GM12878 (cell line): ENCODE measurements around the gene DLX5. TPM values are rescaled to one million over a fixed set of nuclear protein-coding genes. Genes with fewer than 3 reads are reported as not detected.

Experiments used
- ATAC-seq: fragments of 200-7000 bp; cut with Tn5 transposase; 3 replicates; pipeline ENCODE4 v1.9.1; 2020; ENCODE audit warnings: mild to moderate bottlenecking, moderate library complexity
- BruUV-seq: library from RNA; stranded (reverse); fragments of 400-500 nt; replicated peaks from 2 replicates; lab custom pipeline; 2021; lab: Mats Ljungman, UMichigan
- CTCF ChIA-PET: fragments of 300-600 bp; sonication (Branson Sonifier 250); formaldehyde crosslinking; extraction: SDS; loops from one replicate; lab custom pipeline; 2021; ENCODE audit warnings: inconsistent platforms; lab: Yijun Ruan, JAX
- POLR2A ChIA-PET: fragments of 350-600 bp; formaldehyde crosslinking; extraction: SDS; loops from one replicate; lab custom pipeline; 2021; ENCODE audit warnings: inconsistent platforms; lab: Charles Lee
- RAD21 ChIA-PET: fragments of 300-600 bp; sonication (Branson Sonifier 250); formaldehyde crosslinking; loops from one replicate; lab custom pipeline; 2023; ENCODE audit warnings: antibody characterized with exemption; ENCODE audit not compliant: unreplicated experiment; lab: Charles Lee
- SMC1A ChIA-PET: fragments of 300-600 bp; sonication (Branson Sonifier 250); formaldehyde crosslinking; loops from one replicate; lab custom pipeline; 2023; ENCODE audit not compliant: unreplicated experiment, uncharacterized antibody; lab: Charles Lee
- DNase-seq: peaks from one replicate; pipeline ENCODE4 v3.0.0-alpha.2; 2011; ENCODE audit warnings: low read depth, low spot score
- FAIRE-seq: peaks from 3 replicates; lab custom pipeline; 2011; peaks lifted over from hg19 to GRCh38; lab: Jason Lieb, UNC
- H2AFZ ChIP-seq: 2 replicates; pipeline ENCODE4 v1.6.0; 2011; ENCODE audit warnings: low read depth, low read length, control low read depth; ENCODE audit not compliant: control insufficient read depth
- H3K27ac ChIP-seq: 2 replicates; pipeline ENCODE4 v1.5.1; 2011; ENCODE audit warnings: control low read depth; ENCODE audit not compliant: control insufficient read depth, insufficient read depth
- H3K27me3 ChIP-seq, 2 experiments: replicated peaks in 1 of 2; 2 replicates each; pipeline versions ENCODE4 v1.6.0 to v1.6.1; 2011; ENCODE audit warnings: low read length in 1 of 2; ENCODE audit not compliant: control insufficient read depth in 2 of 2, insufficient read depth in 2 of 2
- H3K36me3 ChIP-seq, 2 experiments: 2 replicates each; pipeline ENCODE4 v1.5.1; 2011; ENCODE audit warnings: low read length in 1 of 2; ENCODE audit not compliant: control insufficient read depth in 2 of 2, insufficient read depth in 2 of 2
- H3K4me1 ChIP-seq: 2 replicates; pipeline ENCODE4 v1.6.1; 2011; ENCODE audit warnings: mild to moderate bottlenecking, low read length, moderate library complexity, mixed read lengths; ENCODE audit not compliant: control insufficient read depth, insufficient read depth
- H3K4me2 ChIP-seq: 2 replicates; pipeline ENCODE4 v1.6.0; 2011; ENCODE audit warnings: control low read depth; ENCODE audit not compliant: control insufficient read depth, insufficient read depth
- H3K4me3 ChIP-seq: fragments of 200-600 bp; sonication (generic); 2 replicates; pipeline ENCODE4 v1.5.1; 2016
- H3K79me2 ChIP-seq: 2 replicates; pipeline ENCODE4 v1.6.0; 2011; ENCODE audit warnings: low read length; ENCODE audit not compliant: control insufficient read depth, insufficient read depth
- H3K9ac ChIP-seq: 2 replicates; pipeline ENCODE4 v1.8.0; 2011; ENCODE audit warnings: low read length, control low read depth, mixed read lengths; ENCODE audit not compliant: control insufficient read depth, insufficient read depth
- H3K9me3 ChIP-seq: replicated peaks from 3 replicates; pipeline ENCODE4 v1.5.1; 2011; ENCODE audit warnings: mild to moderate bottlenecking, low read length; ENCODE audit not compliant: control insufficient read depth, insufficient read depth
- H4K20me1 ChIP-seq: 2 replicates; pipeline ENCODE4 v1.6.0; 2011; ENCODE audit not compliant: control insufficient read depth, insufficient read depth
- MEF2B ChIP-seq: fragments of 450-650 bp; IDR thresholded peaks from 2 replicates; pipeline ENCODE4 v1.6.1; 2018; ENCODE audit warnings: mild to moderate bottlenecking, moderate library complexity; ENCODE audit not compliant: partially characterized antibody, poor library complexity, severe bottlenecking
- PAX5 ChIP-seq: IDR thresholded peaks from 2 replicates; pipeline ENCODE4 v1.6.1; 2011; ENCODE audit warnings: low read depth, low read length, borderline replicate concordance
- SMARCA5 ChIP-seq: fragments of 450-650 bp; IDR thresholded peaks from 2 replicates; pipeline ENCODE4 v1.6.1; 2017; ENCODE audit warnings: mild to moderate bottlenecking
- TBL1XR1 ChIP-seq: IDR thresholded peaks from 2 replicates; pipeline ENCODE4 v1.6.1; 2012; ENCODE audit warnings: low read depth, low read length, improper control_type of control experiment
- WGBS: methylation state at CpG from one replicate; pipeline ENCODE4 v1.1.6; 2016; ENCODE audit warnings: low lambda C conversion rate; ENCODE audit not compliant: insufficient replicate concordance, insufficient coverage; ENCODE audit errors: missing lambda C conversion rate; 5-methylcytosine and 5-hydroxymethylcytosine counted together
- in situ Hi-C: fragments of 300-500 bp; cut with MboI; formaldehyde crosslinking; loops from 9 replicates; pipeline ENCODE4 v1.14.3; 2018; ENCODE audit warnings: mixed read lengths
- intact Hi-C: fragments of 100-400 bp; cut with micrococcal nuclease; formaldehyde crosslinking; loops from one replicate; pipeline ENCODE4 v1.14.2; 2022; ENCODE audit not compliant: unreplicated experiment
- polyA plus RNA-seq, 11 experiments: library from polyadenylated mRNA; depleted of rRNA in 4 of 11; unstranded in 6 of 11; stranded (reverse) in 5 of 11; fragments of >200 nt; fragmentation: Nextera tagmentation in 4 of 11; fragmentation: Illumina TruSeq in 1 of 11; extraction: Ambion mirVana in 4 of 11; extraction: Trizol in 1 of 11; gene quantifications; 1 replicate in 1 of 11; 2 replicates in 10 of 11; pipeline versions ENCODE4 v1.2.1 to v1.2.3, GENCODE V29; 2011 to 2016; ENCODE audit warnings: inconsistent platforms in 2 of 11, missing spikeins in 2 of 11, low read depth in 1 of 11
- total RNA-seq, 4 experiments: library from RNA; depleted of rRNA in 3 of 4; stranded (reverse); fragments of >200 nt in 3 of 4; fragmentation: Illumina TruSeq in 1 of 4; extraction: Trizol in 1 of 4; gene quantifications; 2 replicates each; pipeline versions ENCODE4 v1.2.1 to v1.2.3, GENCODE V29; 2013 to 2021

Gene DLX5
- total and polyA plus RNA-seq, 10 of the 15 experiments (the other 5 are each of a cell fraction or from before 2014, with no cell fraction given), result not detected

- no peak for TF ChIP-seq TBL1XR1
- no peak for TF ChIP-seq SMARCA5
- TF ChIP-seq PAX5, result no peak
- no peak for TF ChIP-seq MEF2B
- H3K4me1 ChIP-seq, result no peaks in the 10 kb centered on the region
- WGBS, result 21% methylated on average over 17 of the region's 17 CpGs
- peak overlapping the region; percentile 75; the same call in 1 of the 2 replicates for H3K4me2 ChIP-seq
- SMC1A ChIA-PET, result interaction anchor here (0.7 to 1.7 kb wide), 17 partner anchors 10 to 1309 kb away, joined by 3 to 22 read pairs (median 3); no protein-coding TSS in a partner anchor
- H3K27ac ChIP-seq, result no peak overlapping the region
- CTCF ChIA-PET, result interaction anchor here (0.7 to 5.7 kb wide), 27 partner anchors 12 to 1309 kb away, joined by 3 to 91 read pairs (median 5); no protein-coding TSS in a partner anchor
- no peaks in the 10 kb centered on the region for H3K79me2 ChIP-seq
- H2AFZ ChIP-seq, result no peak overlapping the region
- DNase-seq (no peak), FAIRE-seq (no peak), ATAC-seq (peak; percentile 25)
- POLR2A ChIA-PET, result no interaction called here
- H3K36me3 ChIP-seq, result no peaks in the 10 kb centered on the region
- no peak overlapping the region for H3K9ac ChIP-seq
- no peak overlapping the region for H3K4me3 ChIP-seq
- RAD21 ChIA-PET, result interaction anchor here (0.7 to 2.8 kb wide), 19 partner anchors 8 to 1303 kb away, joined by 3 to 28 read pairs (median 3); no protein-coding TSS in a partner anchor
- no peaks in the 10 kb centered on the region for H3K9me3 ChIP-seq
- H4K20me1 ChIP-seq, result no peaks in the 10 kb centered on the region
- BruUV-seq, result no TSS peak
- intact Hi-C loops, result loop anchor here (1.0 kb wide), 3 partner anchors 612 to 1111 kb away; no protein-coding TSS in a partner anchor
- H3K27me3 ChIP-seq, result peaks cover 19 to 26% of the 10 kb centered on the region in 2 experiments
- in situ Hi-C loops, result loop anchor here (5.0 to 10.0 kb wide), 3 partner anchors 612 to 1115 kb away; no protein-coding TSS in a partner anchor
These were observed 2.2 kb upstream of the DLX5 start for GRCh38 chr7:97026715-97027426.
